Endodermal cell (in vitro differentiated cells): ENCODE results near the gene AUTS2. TPM values are rescaled to one million over a fixed set of nuclear protein-coding genes. Genes with fewer than 3 reads are reported as not detected.

Experiments used
- DNase-seq: peaks from one replicate; pipeline ENCODE4 v3.0.0-alpha.2; 2017
- H3K27ac ChIP-seq: 2 replicates; pipeline ENCODE4 v1.5.1; 2013; ENCODE audit warnings: mild to moderate bottlenecking, low read depth, low read length, moderate library complexity
- H3K27me3 ChIP-seq: 2 replicates; pipeline ENCODE4 v1.6.1; 2013; ENCODE audit warnings: mild to moderate bottlenecking, low read length, moderate library complexity; ENCODE audit not compliant: insufficient read depth, control insufficient read depth, poor library complexity, severe bottlenecking
- H3K36me3 ChIP-seq: 2 replicates; pipeline ENCODE4 v1.7.0; 2013; ENCODE audit warnings: mild to moderate bottlenecking, low read length, moderate library complexity; ENCODE audit not compliant: control insufficient read depth, insufficient read depth
- H3K4me1 ChIP-seq: one replicate; pipeline ENCODE4 v1.7.0; 2013; ENCODE audit warnings: low read length; ENCODE audit not compliant: control insufficient read depth, insufficient read depth
- H3K4me3 ChIP-seq: 2 replicates; pipeline ENCODE4 v1.5.1; 2013; ENCODE audit warnings: mild to moderate bottlenecking, low read length, moderate library complexity
- H3K9ac ChIP-seq: 2 replicates; pipeline ENCODE4 v1.6.1; 2013; ENCODE audit warnings: mild to moderate bottlenecking, low read length, moderate library complexity; ENCODE audit not compliant: poor library complexity, severe bottlenecking; ENCODE audit errors: extremely low read depth
- H3K9me3 ChIP-seq: 2 replicates; pipeline ENCODE4 v1.6.1; 2013; ENCODE audit warnings: mild to moderate bottlenecking, low read length, moderate library complexity; ENCODE audit not compliant: control insufficient read depth
- H3K27ac Mint-ChIP-seq: 2 replicates; pipeline ENCODE4 v1.8.0; 2020; ENCODE audit warnings: mixed read lengths
- H3K27me3 Mint-ChIP-seq: 2 replicates; pipeline ENCODE4 v1.8.0; 2021; ENCODE audit warnings: mild to moderate bottlenecking, mixed read lengths; ENCODE audit not compliant: insufficient read depth
- H3K36me3 Mint-ChIP-seq: 2 replicates; pipeline ENCODE4 v1.8.0; 2020; ENCODE audit warnings: low read depth, mixed read lengths
- H3K4me1 Mint-ChIP-seq: 2 replicates; pipeline ENCODE4 v1.8.0; 2020; ENCODE audit warnings: mixed read lengths
- H3K4me3 Mint-ChIP-seq: 2 replicates; pipeline ENCODE4 v1.8.0; 2020; ENCODE audit warnings: mild to moderate bottlenecking, moderate library complexity, mixed read lengths
- H3K9me3 Mint-ChIP-seq: 2 replicates; pipeline ENCODE4 v1.8.0; 2020; ENCODE audit warnings: mild to moderate bottlenecking, mixed read lengths
- CTCF ChIP-seq: fragments of 200-600 bp; sonication (generic); conservative IDR thresholded peaks from 2 replicates; pipeline ENCODE4 v1.5.0; 2021; ENCODE audit warnings: antibody characterized with exemption, mild to moderate bottlenecking
- WGBS, 2 experiments: methylation state at CpG; one replicate each; pipeline versions ENCODE4 v1.1.5 to v1.1.7; 2013; ENCODE audit warnings: missing lambda C conversion rate in 2 of 2, mixed read lengths in 1 of 2; ENCODE audit not compliant: insufficient coverage in 1 of 2, insufficient read length in 1 of 2; 5-methylcytosine and 5-hydroxymethylcytosine counted together
- total RNA-seq, 2 donors: library from RNA; stranded (reverse); fragmentation: NEBNext Ultra II Directional in 1 of 2; extraction: Animal tissue kit (Norgen Biotek cat#: 25700) in 1 of 2; gene quantifications; 2 replicates in 1 of 2; 3 replicates in 1 of 2; pipeline ENCODE4 v1.2.1, GENCODE V29; 2021

Gene AUTS2
- total RNA-seq, 2 donors from 2014 or later: 76.8 to 106 TPM

- Histone ChIP-seq H3K27me3 (no peaks in the 10 kb centered on the region), H3K36me3 (no peaks in the 10 kb centered on the region), H3K4me3 (no peak overlapping the region), H3K9ac (no peak overlapping the region), H3K4me1 (no peaks in the 10 kb centered on the region), H3K27ac (no peak overlapping the region), H3K9me3 (no peaks in the 10 kb centered on the region)
- no peaks in the 10 kb centered on the region for H3K36me3 Mint-ChIP-seq
- no peaks in the 10 kb centered on the region for H3K9me3 Mint-ChIP-seq
- no peak for TF ChIP-seq CTCF
- peaks cover 24% of the 10 kb centered on the region for H3K4me1 Mint-ChIP-seq
- H3K27me3 Mint-ChIP-seq: no peaks in the 10 kb centered on the region
- 65 to 86% methylated on average over 1 of the region's 1 CpG for WGBS, 2 experiments
- peak overlapping the region; percentile 42 for H3K27ac Mint-ChIP-seq
- peak; percentile 78 for DNase-seq
- H3K4me3 Mint-ChIP-seq: no peak overlapping the region
Observed at GRCh38 chr7:70044064-70044463, 445.8 kb downstream of the AUTS2 start.

DNA sequence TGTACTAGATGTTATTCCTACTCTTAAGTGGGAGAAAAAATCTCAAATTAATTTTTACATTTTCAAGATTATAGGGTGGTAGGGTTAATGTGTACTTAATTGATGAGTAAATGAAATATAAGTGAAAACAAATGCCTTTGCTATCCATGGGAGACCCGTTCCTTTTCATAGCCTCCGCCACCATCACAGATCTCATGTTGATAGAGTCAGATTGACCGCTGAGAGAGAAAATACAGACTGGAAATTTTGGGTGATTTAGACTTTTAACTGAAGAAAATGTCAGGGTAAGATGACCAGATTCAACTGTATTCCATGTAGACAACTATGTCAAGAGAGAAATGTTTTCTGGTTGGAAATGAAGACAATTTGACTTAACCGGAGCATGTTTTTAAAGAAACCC, 446.2 kb downstream of the AUTS2 start:
- Histone ChIP-seq H3K4me3 (no peak overlapping the region), H3K9ac (no peak overlapping the region), H3K36me3 (no peaks in the 10 kb centered on the region), H3K27me3 (no peaks in the 10 kb centered on the region), H3K9me3 (no peaks in the 10 kb centered on the region), H3K27ac (no peak overlapping the region), H3K4me1 (no peaks in the 10 kb centered on the region)
- Mint-ChIP-seq H3K4me1 (peaks cover 24% of the 10 kb centered on the region), H3K36me3 (no peaks in the 10 kb centered on the region), H3K27me3 (no peaks in the 10 kb centered on the region), H3K4me3 (no peak overlapping the region), H3K9me3 (no peaks in the 10 kb centered on the region), H3K27ac (no peak overlapping the region)
- WGBS, 2 experiments: 93 to 94% methylated on average over 4 of the region's 4 CpGs
- TF ChIP-seq CTCF: no peak
- no peak for DNase-seq

- Mint-ChIP-seq H3K9me3 (no peaks in the 10 kb centered on the region), H3K4me1 (peaks cover 24% of the 10 kb centered on the region), H3K36me3 (no peaks in the 10 kb centered on the region), H3K27me3 (no peaks in the 10 kb centered on the region), H3K4me3 (no peak overlapping the region), H3K27ac (no peak overlapping the region)
- Histone ChIP-seq H3K4me1 (no peaks in the 10 kb centered on the region), H3K27ac (no peak overlapping the region), H3K27me3 (no peaks in the 10 kb centered on the region), H3K36me3 (no peaks in the 10 kb centered on the region), H3K9me3 (no peaks in the 10 kb centered on the region), H3K9ac (no peak overlapping the region), H3K4me3 (no peak overlapping the region)
- TF ChIP-seq CTCF: no peak
- DNase-seq: no peak
- WGBS, 2 experiments: 99% methylated on average over 3 of the region's 3 CpGs; no CpG with 5 or more reads in 1 of the 2 experiments
Observed at GRCh38 chr7:70044981-70045380, 446.7 kb downstream of the AUTS2 start.
